ENCODE data around the gene ALOX15B.
"Not testable (repeated sequence)": the region's sequence is repeated elsewhere in the genome, so short reads cannot be mapped to it uniquely, and the experiment has no call there.

The ALOX15B gene

DNA sequence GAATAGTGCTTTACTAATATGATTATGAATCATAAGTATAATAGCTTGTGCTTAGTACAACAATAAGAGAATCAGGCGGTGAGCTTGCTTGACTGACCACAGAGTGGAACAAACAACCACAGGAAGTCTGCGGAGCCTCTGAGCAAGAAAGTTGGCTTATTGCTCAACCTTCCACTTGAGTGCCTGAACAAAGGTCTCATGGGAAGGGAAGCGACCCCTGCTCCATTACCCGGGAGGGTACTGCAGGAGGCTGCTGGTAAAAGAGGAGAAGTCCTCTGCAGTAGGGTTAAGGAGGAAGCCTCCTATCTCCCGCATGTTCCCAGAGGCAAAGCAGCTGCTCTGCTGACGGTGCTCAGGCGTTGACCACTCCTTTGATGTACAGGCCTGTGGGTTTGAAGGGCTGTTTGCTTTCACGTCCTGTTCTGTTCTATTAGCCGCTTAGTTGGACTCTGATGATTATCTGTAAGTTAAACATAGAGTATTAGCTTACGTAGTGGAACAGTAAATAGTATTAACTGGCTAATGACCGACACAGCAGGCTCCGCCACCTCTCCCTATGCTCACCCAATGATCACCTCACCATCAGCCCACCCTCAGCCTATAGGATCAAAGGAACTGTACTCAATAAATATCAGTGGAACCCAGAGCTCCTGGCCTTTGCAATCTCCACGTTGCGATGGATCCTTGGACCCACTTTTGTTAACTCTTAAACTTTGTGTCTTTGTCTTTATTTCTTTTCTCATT, 17.5 kb downstream of the ALOX15B start:
- intact Hi-C loops (cut with micrococcal nuclease): loop anchor here (2.0 to 5.0 kb wide), 2 partner anchors 39 to 144 kb away; no protein-coding TSS in a partner anchor
- Mint-ChIP-seq H3K4me1 (ENCODE audit: low read depth) (peaks cover 37% of the 10 kb centered on the region), H3K36me3 (ENCODE audit: low read depth) (no peaks in the 10 kb centered on the region), H3K27ac (peak overlapping the region; percentile 80), H3K4me3 (no peak overlapping the region), H3K27me3 (peaks cover 17% of the 10 kb centered on the region), H3K9me3 (no peaks in the 10 kb centered on the region)

DNA sequence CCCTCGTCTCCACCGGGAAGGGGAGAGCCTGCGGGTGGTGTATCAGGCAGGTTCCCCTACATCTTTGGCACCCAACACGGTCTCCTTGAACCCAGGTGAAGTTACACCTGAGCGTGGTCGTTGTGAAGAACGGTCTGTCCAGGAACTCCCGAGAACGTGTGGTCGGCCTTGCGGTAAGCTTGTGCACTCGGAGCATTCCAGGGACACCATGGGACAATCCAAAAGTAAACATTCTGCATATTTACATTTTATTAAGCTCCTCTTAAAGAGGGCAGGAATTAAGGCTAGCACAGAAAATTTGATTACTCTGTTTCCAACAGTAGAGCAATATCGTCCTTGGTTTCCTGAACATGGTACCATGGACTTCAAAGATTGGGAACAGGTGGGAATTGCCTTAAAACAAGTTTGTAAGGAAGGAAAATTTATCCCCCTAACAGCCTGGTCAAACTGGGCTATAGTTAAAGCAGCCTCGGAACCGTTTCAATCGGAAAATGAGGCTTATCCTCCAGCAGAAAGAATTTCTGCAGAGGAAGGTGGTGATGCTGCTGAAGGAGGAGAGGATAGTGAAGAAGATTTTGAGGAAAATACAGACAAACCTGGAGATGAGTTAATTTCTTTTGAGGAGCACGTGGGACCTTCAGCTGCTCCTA, 18.2 kb downstream of the ALOX15B start:
- intact Hi-C loops (cut with micrococcal nuclease): loop anchor here (1.0 to 5.0 kb wide), 3 partner anchors 40 to 144 kb away; no protein-coding TSS in a partner anchor
- H3K4me3 Mint-ChIP-seq: no peak overlapping the region
- no peaks in the 10 kb centered on the region for H3K9me3 Mint-ChIP-seq
- no peaks in the 10 kb centered on the region for H3K36me3 Mint-ChIP-seq (ENCODE audit: low read depth)
- H3K4me1 Mint-ChIP-seq (ENCODE audit: low read depth): peaks cover 37% of the 10 kb centered on the region
- peaks cover 22% of the 10 kb centered on the region for H3K27me3 Mint-ChIP-seq
- peak overlapping the region; percentile 80 for H3K27ac Mint-ChIP-seq

GRCh38 chr17:8057691-8058114, 18.8 kb downstream of the ALOX15B start:
- Mint-ChIP-seq H3K4me3 (no peak overlapping the region), H3K4me1 (ENCODE audit: low read depth) (peaks cover 40% of the 10 kb centered on the region), H3K9me3 (no peaks in the 10 kb centered on the region), H3K27me3 (peaks cover 28% of the 10 kb centered on the region), H3K36me3 (ENCODE audit: low read depth) (no peaks in the 10 kb centered on the region), H3K27ac (no peak overlapping the region)
- intact Hi-C loops (cut with micrococcal nuclease): loop anchor here (1.0 to 5.0 kb wide), 3 partner anchors 40 to 145 kb away; no protein-coding TSS in a partner anchor

DNA sequence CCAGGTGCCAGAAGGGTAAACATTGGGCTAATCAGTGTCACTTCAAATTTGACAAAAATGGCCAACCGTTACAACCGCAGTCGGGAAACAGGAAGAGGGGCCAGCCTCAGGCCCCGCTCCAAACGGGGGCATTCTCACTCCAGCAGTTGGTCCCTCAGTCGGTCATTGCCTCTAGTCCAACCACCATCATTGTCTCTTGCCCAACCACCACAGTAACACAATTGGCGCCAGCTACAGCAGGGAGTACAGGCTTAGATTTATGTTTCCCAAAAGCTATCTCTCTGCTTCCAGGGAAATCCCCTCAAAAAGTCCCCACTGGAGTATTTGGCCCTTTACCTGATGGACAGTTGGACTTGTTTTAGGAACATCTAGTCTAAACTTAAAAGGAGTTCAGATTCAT, 20.3 kb downstream of the ALOX15B start:
- intact Hi-C loops (cut with micrococcal nuclease): loop anchor here (5.0 kb wide), 1 partner anchor 42 kb away; no protein-coding TSS in a partner anchor
- no peak overlapping the region for H3K27ac Mint-ChIP-seq
- H3K27me3 Mint-ChIP-seq: peaks cover 40% of the 10 kb centered on the region
- peaks cover 47% of the 10 kb centered on the region for H3K4me1 Mint-ChIP-seq (ENCODE audit: low read depth)
- no peak overlapping the region for H3K4me3 Mint-ChIP-seq
- H3K36me3 Mint-ChIP-seq (ENCODE audit: low read depth): no peaks in the 10 kb centered on the region
- no peaks in the 10 kb centered on the region for H3K9me3 Mint-ChIP-seq

DNA sequence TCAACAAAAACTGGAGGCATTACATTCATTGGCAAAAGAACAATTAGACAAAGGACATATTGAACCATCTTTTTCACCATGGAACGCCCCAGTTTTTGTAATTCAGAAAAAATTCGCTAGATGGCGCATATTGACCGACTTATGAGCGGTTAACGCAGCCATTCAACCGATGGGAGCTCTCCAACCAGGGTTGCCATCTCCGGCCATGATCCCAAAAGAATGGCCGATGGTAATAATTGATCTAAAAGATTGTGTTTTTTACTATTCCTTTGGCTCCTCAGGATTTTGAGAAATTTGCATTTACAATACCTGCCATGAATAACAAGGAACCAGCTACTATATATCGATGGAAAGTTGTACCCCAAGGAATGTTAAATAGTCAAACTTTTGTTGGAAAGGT, 21.4 kb downstream of the ALOX15B start:
- Mint-ChIP-seq H3K27ac (no peak overlapping the region), H3K4me3 (no peak overlapping the region), H3K36me3 (ENCODE audit: low read depth) (no peaks in the 10 kb centered on the region), H3K27me3 (peaks cover 46% of the 10 kb centered on the region), H3K4me1 (ENCODE audit: low read depth) (peaks cover 45% of the 10 kb centered on the region), H3K9me3 (no peaks in the 10 kb centered on the region)
- intact Hi-C loops (cut with micrococcal nuclease): loop anchor here (1.0 to 5.0 kb wide), 2 partner anchors 19 to 57 kb away; partner anchors contain the start of gene ALOXE3

DNA sequence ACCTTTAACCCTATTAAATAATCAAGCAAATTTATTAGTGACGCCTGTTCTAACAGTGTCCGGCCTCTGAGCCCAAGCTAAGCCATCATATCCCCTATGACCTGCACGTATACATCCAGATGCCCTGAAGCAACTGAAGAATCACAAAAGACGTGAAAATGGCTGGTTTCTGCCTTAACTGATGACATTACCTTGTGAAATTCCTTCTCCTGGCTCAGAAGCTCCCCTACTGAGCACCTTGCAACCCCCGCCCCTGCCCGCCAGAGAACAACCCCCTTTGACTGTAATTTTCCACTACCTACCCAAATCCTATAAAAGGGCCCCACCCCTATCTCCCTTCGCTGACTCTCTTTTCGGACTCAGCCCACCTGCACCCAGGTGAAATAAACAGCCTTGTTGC, 23.0 kb downstream of the ALOX15B start:
- H3K27ac Mint-ChIP-seq; H3K36me3 Mint-ChIP-seq (ENCODE audit: low read depth); H3K9me3 Mint-ChIP-seq; H3K4me3 Mint-ChIP-seq: not testable (repeated sequence)
- Mint-ChIP-seq H3K27me3 (peaks cover 50% of the 10 kb centered on the region), H3K4me1 (ENCODE audit: low read depth) (peaks cover 35% of the 10 kb centered on the region)
- intact Hi-C loops (cut with micrococcal nuclease): loop anchor here (5.0 kb wide), 1 partner anchor 55 kb away; the partner anchor contains the start of gene ALOXE3

DNA sequence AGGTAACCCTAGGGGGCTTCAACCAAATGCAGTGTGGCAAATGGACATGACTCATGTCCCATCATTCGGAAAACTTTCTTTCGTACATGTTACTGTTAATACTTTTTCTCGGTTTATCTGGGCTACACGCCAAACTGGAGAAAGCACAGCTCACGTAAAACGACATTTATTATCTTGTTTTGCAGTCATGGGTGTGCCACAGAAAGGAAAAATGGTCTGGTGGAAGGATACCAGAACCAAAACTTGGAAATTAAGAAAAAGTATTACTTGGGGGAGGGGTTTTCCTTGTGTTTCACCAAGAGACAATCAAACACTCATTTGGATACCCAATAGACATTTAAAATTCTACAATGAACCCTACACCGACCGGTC, 23.6 kb downstream of the ALOX15B start:
- Mint-ChIP-seq H3K36me3 (ENCODE audit: low read depth) (no peaks in the 10 kb centered on the region), H3K4me1 (ENCODE audit: low read depth) (peaks cover 35% of the 10 kb centered on the region), H3K9me3 (no peaks in the 10 kb centered on the region), H3K4me3 (no peak overlapping the region), H3K27ac (no peak overlapping the region), H3K27me3 (peaks cover 48% of the 10 kb centered on the region)
- intact Hi-C loops (cut with micrococcal nuclease): loop anchor here (5.0 kb wide), 1 partner anchor 55 kb away; the partner anchor contains the start of gene ALOXE3

DNA sequence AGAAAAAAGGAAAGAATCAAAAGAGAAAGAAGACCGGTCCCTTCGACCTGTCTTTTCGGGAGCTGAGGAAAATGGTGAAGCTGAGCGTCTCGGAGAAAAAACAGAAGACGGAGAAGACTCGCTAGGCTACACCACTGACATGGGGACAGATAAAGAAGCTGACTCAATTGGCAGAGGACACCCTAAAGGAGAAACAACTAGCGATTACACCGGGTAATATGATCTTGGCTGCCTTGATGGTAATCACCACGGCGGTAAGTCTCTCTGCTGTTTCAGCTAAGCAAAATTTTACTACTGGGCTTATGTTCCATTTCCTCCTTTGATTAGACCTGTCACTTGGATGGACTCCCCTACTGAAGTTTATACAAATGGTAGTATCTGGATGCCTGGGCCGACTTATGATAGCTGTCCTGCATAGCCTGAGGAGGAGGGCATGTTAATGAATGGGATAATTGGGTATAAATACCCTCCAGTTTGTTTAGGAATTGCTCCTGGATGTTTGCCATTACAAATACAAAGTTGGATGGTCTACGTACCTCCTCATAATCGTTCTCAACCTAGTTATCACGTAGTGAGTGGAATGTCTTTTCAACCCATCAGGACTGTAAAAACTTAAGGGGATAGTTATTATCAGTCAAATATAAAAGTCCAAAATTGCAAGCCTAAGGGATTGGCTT, 24.1 kb downstream of the ALOX15B start:
- H3K36me3 Mint-ChIP-seq (ENCODE audit: low read depth): no peaks in the 10 kb centered on the region
- H3K9me3 Mint-ChIP-seq: no peaks in the 10 kb centered on the region
- intact Hi-C loops (cut with micrococcal nuclease): loop anchor here (5.0 kb wide), 1 partner anchor 54 kb away; the partner anchor contains the start of gene ALOXE3
- no peak overlapping the region for H3K27ac Mint-ChIP-seq
- H3K27me3 Mint-ChIP-seq: peaks cover 47% of the 10 kb centered on the region
- H3K4me3 Mint-ChIP-seq: no peak overlapping the region
- H3K4me1 Mint-ChIP-seq (ENCODE audit: low read depth): peaks cover 35% of the 10 kb centered on the region

- Mint-ChIP-seq H3K27ac (peak overlapping the region; percentile 58), H3K36me3 (ENCODE audit: low read depth) (no peaks in the 10 kb centered on the region), H3K27me3 (peaks cover 46% of the 10 kb centered on the region), H3K9me3 (no peaks in the 10 kb centered on the region), H3K4me3 (no peak overlapping the region), H3K4me1 (ENCODE audit: low read depth) (peaks cover 43% of the 10 kb centered on the region)
- intact Hi-C loops (cut with micrococcal nuclease): loop anchor here (5.0 kb wide), 1 partner anchor 53 kb away; the partner anchor contains the start of gene ALOXE3
Measured at GRCh38 chr17:8063761-8064534, 25.1 kb downstream of the ALOX15B start.

GRCh38 chr17:8064561-8065019, 25.7 kb downstream of the ALOX15B start:
- H3K9me3 Mint-ChIP-seq: no peaks in the 10 kb centered on the region
- H3K4me3 Mint-ChIP-seq: no peak overlapping the region
- intact Hi-C loops (cut with micrococcal nuclease): loop anchor here (5.0 kb wide), 1 partner anchor 53 kb away; the partner anchor contains the start of gene ALOXE3
- H3K4me1 Mint-ChIP-seq (ENCODE audit: low read depth): peaks cover 50% of the 10 kb centered on the region
- peaks cover 42% of the 10 kb centered on the region for H3K27me3 Mint-ChIP-seq
- peak overlapping the region; percentile 58 for H3K27ac Mint-ChIP-seq
- no peaks in the 10 kb centered on the region for H3K36me3 Mint-ChIP-seq (ENCODE audit: low read depth)

- intact Hi-C loops (cut with micrococcal nuclease): no loop called here
- peak overlapping the region; percentile 91 for H3K27ac Mint-ChIP-seq
- no peak overlapping the region for H3K4me3 Mint-ChIP-seq
- H3K27me3 Mint-ChIP-seq: peaks cover 35% of the 10 kb centered on the region
- H3K36me3 Mint-ChIP-seq (ENCODE audit: low read depth): no peaks in the 10 kb centered on the region
- H3K4me1 Mint-ChIP-seq (ENCODE audit: low read depth): peaks cover 65% of the 10 kb centered on the region
- no peaks in the 10 kb centered on the region for H3K9me3 Mint-ChIP-seq
Measured at GRCh38 chr17:8066841-8067775, 28.2 kb downstream of the ALOX15B start.

- no peaks in the 10 kb centered on the region for H3K36me3 Mint-ChIP-seq (ENCODE audit: low read depth)
- peak overlapping the region; percentile 91 for H3K27ac Mint-ChIP-seq
- intact Hi-C loops (cut with micrococcal nuclease): no loop called here
- H3K4me3 Mint-ChIP-seq: no peak overlapping the region
- peaks cover 68% of the 10 kb centered on the region for H3K4me1 Mint-ChIP-seq (ENCODE audit: low read depth)
- H3K9me3 Mint-ChIP-seq: no peaks in the 10 kb centered on the region
- H3K27me3 Mint-ChIP-seq: peaks cover 35% of the 10 kb centered on the region
Measured at GRCh38 chr17:8067806-8068205, 28.9 kb downstream of the ALOX15B start.

All from dendritic cell treated with granulocyte-macrophage colony-stimulating factor and Interleukin-4, amounts not matched to agents 40 ng/mL and 50 ng/mL, for 4 days (primary cell).